HCT116 (cell line): Measurements from ENCODE around the gene GKN1. TPM values are rescaled to one million over a fixed set of nuclear protein-coding genes. Genes with fewer than 3 reads are reported as not detected.

Experiments
- ATAC-seq: fragments of 200-7000 bp; cut with Tn5 transposase; 2 replicates; pipeline ENCODE4 v1.9.1; 2020; ENCODE audit warnings: mild to moderate bottlenecking, moderate library complexity
- BruUV-seq: library from RNA; stranded (reverse); fragments of 400-500 nt; replicated peaks from 2 replicates; lab custom pipeline; 2021; lab: Mats Ljungman, UMichigan
- CTCF ChIA-PET: fragments of 300-600 bp; sonication (Branson Sonifier 250); formaldehyde crosslinking; loops from one replicate; lab custom pipeline; 2021; ENCODE audit warnings: antibody characterized with exemption; lab: Charles Lee
- POLR2A ChIA-PET: fragments of 300-600, 350-600 bp; sonication (Branson Sonifier 250); formaldehyde crosslinking; loops from one replicate; lab custom pipeline; 2021; ENCODE audit warnings: antibody characterized with exemption; lab: Charles Lee
- RAD21 ChIA-PET, 2 experiments: fragments of 300-600 bp; sonication (Branson Sonifier 250); formaldehyde crosslinking; loops; one replicate each; lab custom pipeline; 2023; ENCODE audit warnings: low total read pairs in 2 of 2; ENCODE audit not compliant: uncharacterized antibody in 2 of 2, unreplicated experiment in 2 of 2, low non-redundant PET in 1 of 2; lab: Charles Lee
- DNase-seq: peaks from one replicate; pipeline ENCODE4 v3.0.0-alpha.2; 2010; ENCODE audit warnings: low read depth, low spot score
- H2AFZ ChIP-seq: fragments of 200-600 bp; shearing (Covaris generic), sonication (generic); 2 replicates; pipeline ENCODE4 v1.6.1; 2017; ENCODE audit warnings: low read depth, mixed run types, mixed read lengths, antibody characterized with exemption, low read length; ENCODE audit not compliant: poor library complexity, severe bottlenecking
- H3K27ac ChIP-seq: 2 replicates; pipeline ENCODE4 v1.5.1; 2012; ENCODE audit warnings: low read depth, low read length
- H3K27me3 ChIP-seq: fragments of 200-600 bp; sonication (generic); 2 replicates; pipeline ENCODE4 v1.6.1; 2016; ENCODE audit warnings: mixed run types, low read length, mixed read lengths; ENCODE audit not compliant: insufficient read depth
- H3K36me3 ChIP-seq, 2 experiments: fragments of 200-500 bp in 1 of 2; fragments of 200-600 bp in 1 of 2; sonication (Bioruptor generic) in 1 of 2; sonication (generic) in 1 of 2; 2 replicates each; pipeline versions ENCODE4 v1.5.1 to v1.6.1; 2014 to 2016; ENCODE audit warnings: low read length in 2 of 2, inconsistent platforms in 1 of 2, mixed read lengths in 1 of 2, mixed run types in 1 of 2; ENCODE audit not compliant: insufficient read depth in 2 of 2, control insufficient read depth in 1 of 2
- H3K4me1 ChIP-seq, 2 experiments: fragments of 200-600 bp in 1 of 2; sonication (generic) in 1 of 2; 2 replicates each; pipeline versions ENCODE4 v1.5.1 to v1.6.1; 2012 to 2017; ENCODE audit warnings: low read length in 2 of 2, inconsistent platforms in 1 of 2, mild to moderate bottlenecking in 1 of 2, mixed read lengths in 1 of 2, mixed run types in 1 of 2, moderate library complexity in 1 of 2; ENCODE audit not compliant: insufficient read depth in 2 of 2, control insufficient read depth in 1 of 2
- H3K4me2 ChIP-seq: fragments of 200-600 bp; sonication (generic); 2 replicates; pipeline ENCODE4 v1.6.1; 2017; ENCODE audit warnings: mixed run types, low read length, mixed read lengths
- H3K4me3 ChIP-seq, 2 experiments: fragments of 200-600 bp in 1 of 2; sonication (generic) in 1 of 2; replicated peaks in 1 of 2; 2 replicates each; pipeline ENCODE4 v1.5.1; 2011 to 2016; ENCODE audit warnings: low read length in 2 of 2, control low read depth in 1 of 2, low read depth in 1 of 2, mild to moderate bottlenecking in 1 of 2, mixed read lengths in 1 of 2, mixed run types in 1 of 2
- H3K79me2 ChIP-seq: fragments of 200-600 bp; sonication (generic); 2 replicates; pipeline ENCODE4 v1.6.1; 2017; ENCODE audit warnings: mild to moderate bottlenecking, mixed run types, low read length, moderate library complexity, mixed read lengths; ENCODE audit not compliant: insufficient read depth
- H3K9ac ChIP-seq: fragments of 200-600 bp; sonication (generic); 2 replicates; pipeline ENCODE4 v1.6.1; 2016; ENCODE audit warnings: low read length, mixed read lengths
- H3K9me2 ChIP-seq: fragments of 200-600 bp; sonication (generic), shearing (Covaris generic); 2 replicates; pipeline ENCODE4 v1.6.1; 2017; ENCODE audit warnings: mixed run types, mild to moderate bottlenecking, moderate library complexity; ENCODE audit not compliant: insufficient read depth
- H3K9me3 ChIP-seq, 2 experiments: fragments of 200-500 bp in 1 of 2; fragments of 200-600 bp in 1 of 2; sonication (Bioruptor generic) in 1 of 2; sonication (generic) in 1 of 2; 2 replicates each; pipeline ENCODE4 v1.6.1; 2014 to 2017; ENCODE audit warnings: low read length in 2 of 2, mixed read lengths in 2 of 2, inconsistent platforms in 1 of 2, low read depth in 1 of 2, mild to moderate bottlenecking in 1 of 2, mixed run types in 1 of 2, moderate library complexity in 1 of 2; ENCODE audit not compliant: control insufficient read depth in 1 of 2, insufficient read depth in 1 of 2
- H4K20me1 ChIP-seq: fragments of 200-600 bp; sonication (generic), shearing (Covaris generic); 2 replicates; pipeline ENCODE4 v1.6.1; 2017; ENCODE audit warnings: mixed run types, mild to moderate bottlenecking, moderate library complexity; ENCODE audit not compliant: insufficient read depth
- ATF3 ChIP-seq: IDR thresholded peaks from 2 replicates; pipeline ENCODE4 v1.6.1; 2012
- EGR1 ChIP-seq: IDR thresholded peaks from 2 replicates; pipeline ENCODE4 v1.6.1; 2012; ENCODE audit warnings: low read depth
- ELF1 ChIP-seq: IDR thresholded peaks from 2 replicates; pipeline ENCODE4 v1.6.1; 2012; ENCODE audit warnings: low read depth, borderline replicate concordance
- EZH2 ChIP-seq: fragments of 200-600 bp; sonication (generic); IDR thresholded peaks from 2 replicates; pipeline ENCODE4 v1.6.1; 2017; ENCODE audit warnings: antibody characterized with exemption, mixed run types
- JUND ChIP-seq: IDR thresholded peaks from 2 replicates; pipeline ENCODE4 v1.6.1; 2012
- POLR2A ChIP-seq: IDR thresholded peaks from 2 replicates; pipeline ENCODE4 v1.7.0; 2011; ENCODE audit warnings: borderline replicate concordance; ENCODE audit not compliant: insufficient read depth, insufficient read length; ENCODE audit errors: extremely low read depth
- POLR2AphosphoS5 ChIP-seq: IDR thresholded peaks from 2 replicates; pipeline ENCODE4 v1.6.1; 2011; ENCODE audit warnings: mild to moderate bottlenecking, low read depth, low read length, moderate library complexity
- SP1 ChIP-seq: IDR thresholded peaks from 2 replicates; pipeline ENCODE4 v1.6.1; 2012; ENCODE audit warnings: low read depth
- ZFX ChIP-seq: fragments of 450-650 bp; IDR thresholded peaks from 2 replicates; pipeline ENCODE4 v1.6.1; 2017
- ZNF274 ChIP-seq: fragments of 200-500 bp; sonication (Bioruptor generic); IDR thresholded peaks from 2 replicates; pipeline ENCODE4 v1.6.1; 2014; ENCODE audit warnings: mild to moderate bottlenecking, low read depth, low read length, inconsistent platforms
- intact Hi-C: fragments of 100-400 bp; cut with micrococcal nuclease; formaldehyde crosslinking; loops from 2 replicates; pipeline ENCODE4 v1.10.0; 2022
- total RNA-seq: library from RNA; stranded (reverse); gene quantifications from one replicate; pipeline ENCODE4 v1.2.1, GENCODE V29; 2021; ENCODE audit not compliant: unreplicated experiment
- TF ChIP-seq, protein P1 (sequence below): IDR thresholded peaks from 2 replicates; pipeline ENCODE4 v1.6.1; 2012; ENCODE audit warnings: low read depth
- TF ChIP-seq, protein P2 (sequence below): IDR thresholded peaks from 2 replicates; pipeline ENCODE4 v1.6.1; 2011; ENCODE audit warnings: mild to moderate bottlenecking, low read length, moderate library complexity; ENCODE audit not compliant: insufficient replicate concordance; ENCODE audit errors: extremely low read depth

The GKN1 gene
- total RNA-seq, 1 experiment from 2014 or later = not detected

GRCh38 chr2:68994864-68995263 lies 20.4 kb downstream of the GKN1 start:
- DNase-seq (no peak), ATAC-seq (no peak; the same call in 1 of the 2 replicates)
- H3K79me2 ChIP-seq = no peaks in the 10 kb centered on the region
- intact Hi-C loops = no loop called here
- BruUV-seq = no TSS peak
- H3K9ac ChIP-seq = no peak overlapping the region
- no peak overlapping the region for H3K4me3 ChIP-seq
- no peaks in the 10 kb centered on the region; a peak in 1 of 4 replicates for H3K4me1 ChIP-seq
- H4K20me1 ChIP-seq = no peaks in the 10 kb centered on the region
- H2AFZ ChIP-seq = no peak overlapping the region
- H3K27ac ChIP-seq = no peak overlapping the region
- H3K9me2 ChIP-seq = no peaks in the 10 kb centered on the region
- no peaks in the 10 kb centered on the region for H3K36me3 ChIP-seq
- TF ChIP-seq, protein P1, sequence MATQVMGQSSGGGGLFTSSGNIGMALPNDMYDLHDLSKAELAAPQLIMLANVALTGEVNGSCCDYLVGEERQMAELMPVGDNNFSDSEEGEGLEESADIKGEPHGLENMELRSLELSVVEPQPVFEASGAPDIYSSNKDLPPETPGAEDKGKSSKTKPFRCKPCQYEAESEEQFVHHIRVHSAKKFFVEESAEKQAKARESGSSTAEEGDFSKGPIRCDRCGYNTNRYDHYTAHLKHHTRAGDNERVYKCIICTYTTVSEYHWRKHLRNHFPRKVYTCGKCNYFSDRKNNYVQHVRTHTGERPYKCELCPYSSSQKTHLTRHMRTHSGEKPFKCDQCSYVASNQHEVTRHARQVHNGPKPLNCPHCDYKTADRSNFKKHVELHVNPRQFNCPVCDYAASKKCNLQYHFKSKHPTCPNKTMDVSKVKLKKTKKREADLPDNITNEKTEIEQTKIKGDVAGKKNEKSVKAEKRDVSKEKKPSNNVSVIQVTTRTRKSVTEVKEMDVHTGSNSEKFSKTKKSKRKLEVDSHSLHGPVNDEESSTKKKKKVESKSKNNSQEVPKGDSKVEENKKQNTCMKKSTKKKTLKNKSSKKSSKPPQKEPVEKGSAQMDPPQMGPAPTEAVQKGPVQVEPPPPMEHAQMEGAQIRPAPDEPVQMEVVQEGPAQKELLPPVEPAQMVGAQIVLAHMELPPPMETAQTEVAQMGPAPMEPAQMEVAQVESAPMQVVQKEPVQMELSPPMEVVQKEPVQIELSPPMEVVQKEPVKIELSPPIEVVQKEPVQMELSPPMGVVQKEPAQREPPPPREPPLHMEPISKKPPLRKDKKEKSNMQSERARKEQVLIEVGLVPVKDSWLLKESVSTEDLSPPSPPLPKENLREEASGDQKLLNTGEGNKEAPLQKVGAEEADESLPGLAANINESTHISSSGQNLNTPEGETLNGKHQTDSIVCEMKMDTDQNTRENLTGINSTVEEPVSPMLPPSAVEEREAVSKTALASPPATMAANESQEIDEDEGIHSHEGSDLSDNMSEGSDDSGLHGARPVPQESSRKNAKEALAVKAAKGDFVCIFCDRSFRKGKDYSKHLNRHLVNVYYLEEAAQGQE = no peak
- TF ChIP-seq POLR2A = no peak
- no peak for TF ChIP-seq ZFX
- TF ChIP-seq EZH2 = no peak
- TF ChIP-seq SP1 = no peak
- no peak for TF ChIP-seq ZNF274
- TF ChIP-seq POLR2AphosphoS5 = no peak
- TF ChIP-seq, all 23 proteins: peak for 0
- Histone ChIP-seq H3K9me3 (no peaks in the 10 kb centered on the region), H3K4me2 (no peak overlapping the region), H3K27me3 (no peaks in the 10 kb centered on the region)
- ChIA-PET RAD21 (no interaction called here), POLR2A (no interaction called here), CTCF (no interaction called here)

- H3K79me2 ChIP-seq = no peaks in the 10 kb centered on the region
- H3K36me3 ChIP-seq = no peaks in the 10 kb centered on the region
- ChIA-PET CTCF (no interaction called here), RAD21 (no interaction called here), POLR2A (no interaction called here)
- H3K27me3 ChIP-seq = no peaks in the 10 kb centered on the region
- H3K9me3 ChIP-seq = no peaks in the 10 kb centered on the region
- no peak overlapping the region for H3K4me3 ChIP-seq
- no peak overlapping the region for H2AFZ ChIP-seq
- no peak overlapping the region for H3K4me2 ChIP-seq
- ATAC-seq (no peak), DNase-seq (no peak)
- H3K9ac ChIP-seq = no peak overlapping the region
- no peaks in the 10 kb centered on the region for H3K9me2 ChIP-seq
- intact Hi-C loops = no loop called here
- no TSS peak for BruUV-seq
- no peaks in the 10 kb centered on the region; a peak in 1 of 4 replicates for H3K4me1 ChIP-seq
- H3K27ac ChIP-seq = no peak overlapping the region
- H4K20me1 ChIP-seq = no peaks in the 10 kb centered on the region
- TF ChIP-seq ZNF274 = no peak
- no peak for TF ChIP-seq ATF3
- TF ChIP-seq POLR2AphosphoS5 = no peak
- TF ChIP-seq EGR1 = no peak
- no peak for TF ChIP-seq JUND
- TF ChIP-seq ELF1 = no peak
- TF ChIP-seq POLR2A = no peak
- no peak for TF ChIP-seq ZFX
- TF ChIP-seq, protein P2, sequence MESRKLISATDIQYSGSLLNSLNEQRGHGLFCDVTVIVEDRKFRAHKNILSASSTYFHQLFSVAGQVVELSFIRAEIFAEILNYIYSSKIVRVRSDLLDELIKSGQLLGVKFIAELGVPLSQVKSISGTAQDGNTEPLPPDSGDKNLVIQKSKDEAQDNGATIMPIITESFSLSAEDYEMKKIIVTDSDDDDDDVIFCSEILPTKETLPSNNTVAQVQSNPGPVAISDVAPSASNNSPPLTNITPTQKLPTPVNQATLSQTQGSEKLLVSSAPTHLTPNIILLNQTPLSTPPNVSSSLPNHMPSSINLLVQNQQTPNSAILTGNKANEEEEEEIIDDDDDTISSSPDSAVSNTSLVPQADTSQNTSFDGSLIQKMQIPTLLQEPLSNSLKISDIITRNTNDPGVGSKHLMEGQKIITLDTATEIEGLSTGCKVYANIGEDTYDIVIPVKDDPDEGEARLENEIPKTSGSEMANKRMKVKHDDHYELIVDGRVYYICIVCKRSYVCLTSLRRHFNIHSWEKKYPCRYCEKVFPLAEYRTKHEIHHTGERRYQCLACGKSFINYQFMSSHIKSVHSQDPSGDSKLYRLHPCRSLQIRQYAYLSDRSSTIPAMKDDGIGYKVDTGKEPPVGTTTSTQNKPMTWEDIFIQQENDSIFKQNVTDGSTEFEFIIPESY = no peak
These were observed 21.5 kb downstream of the GKN1 start for GRCh38 chr2:68995916-68996315.
